Epithelial cell of esophagus (primary cell): ENCODE results near the gene ADGRB2.

ENCODE experiments used
- DNase-seq: peaks from one replicate; pipeline ENCODE4 v3.0.0; 2010; ENCODE audit warnings: low read depth
- H3K4me3 ChIP-seq: 2 replicates; pipeline ENCODE4 v1.5.1; 2011; ENCODE audit warnings: mild to moderate bottlenecking, low read length, control low read depth
- CTCF ChIP-seq: IDR thresholded peaks from 2 replicates; pipeline ENCODE4 v1.5.1; 2011; ENCODE audit warnings: low read depth, mild to moderate bottlenecking, low read length, control low read depth, inconsistent platforms; ENCODE audit not compliant: insufficient read depth; ENCODE audit errors: missing control alignments

The ADGRB2 gene

GRCh38 chr1:31765041-31765467 lies 914 bp upstream of the ADGRB2 start:
- no peak overlapping the region for H3K4me3 ChIP-seq
- no peak for DNase-seq
- TF ChIP-seq CTCF: no peak

- H3K4me3 ChIP-seq: peak overlapping the region; percentile 28
- no peak for TF ChIP-seq CTCF
- DNase-seq: no peak
Observed at GRCh38 chr1:31763671-31764311, 349 bp downstream of the ADGRB2 start.

- peak overlapping the region; percentile 28 for H3K4me3 ChIP-seq
- peak; percentile 58 for DNase-seq
- peak; percentile 39 for TF ChIP-seq CTCF
Observed at GRCh38 chr1:31762726-31763670, 1.1 kb downstream of the ADGRB2 start.

GRCh38 chr1:31762323-31762722 lies 1.8 kb downstream of the ADGRB2 start:
- H3K4me3 ChIP-seq: no peak overlapping the region
- TF ChIP-seq CTCF: no peak
- no peak for DNase-seq

DNA sequence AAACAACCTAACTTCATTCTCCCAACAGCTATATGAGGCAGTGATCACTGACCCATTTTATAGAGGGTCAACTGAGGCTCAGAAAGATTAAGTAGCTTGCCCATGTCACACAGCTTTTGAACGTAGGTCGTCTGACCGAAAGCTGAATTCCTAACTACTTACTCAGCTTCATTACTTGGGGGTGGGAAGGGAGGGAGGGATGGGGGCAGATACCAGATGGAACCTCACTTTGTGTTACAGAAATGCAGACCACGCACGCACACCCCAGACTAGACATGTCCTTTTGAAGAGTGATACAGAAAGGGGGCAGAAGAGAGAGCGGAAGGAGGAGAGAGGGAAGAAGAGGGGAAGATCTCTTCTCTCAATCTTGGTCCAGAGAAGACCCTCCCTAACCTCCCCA lies 2.3 kb downstream of the ADGRB2 start:
- TF ChIP-seq CTCF: no peak
- H3K4me3 ChIP-seq: no peak overlapping the region
- no peak for DNase-seq

- no peak for TF ChIP-seq CTCF
- H3K4me3 ChIP-seq: peak overlapping the region; percentile 53
- peak; percentile 53 for DNase-seq
Observed at GRCh38 chr1:31760471-31761470, 3.4 kb downstream of the ADGRB2 start.
